ENCODE results near the gene CTBP2. TPM values are rescaled to one million over a fixed set of nuclear protein-coding genes. Genes with fewer than 3 reads are reported as not detected.

Gene CTBP2
- total RNA-seq, 1 experiment from 2014 or later: 125 TPM

GRCh38 chr10:125026036-125026931, 134.1 kb downstream of the CTBP2 start:
- Histone ChIP-seq H3K4me3 (ENCODE audit: low read depth in 2 of 2, low read length in 2 of 2) (no peak overlapping the region), H3K27ac (ENCODE audit: low read length) (no peak overlapping the region), H3K4me1 (ENCODE audit: control insufficient read depth, insufficient read depth, low read length) (no peaks in the 10 kb centered on the region), H3K27me3 (ENCODE audit: control insufficient read depth, insufficient read depth, low read length) (no peaks in the 10 kb centered on the region), H3K36me3 (ENCODE audit: control insufficient read depth, insufficient read depth, low read length) (no peaks in the 10 kb centered on the region), H3K9me3 (ENCODE audit: control insufficient read depth, insufficient read depth, low read depth, low read length) (no peaks in the 10 kb centered on the region)
- no peak for TF ChIP-seq SIN3A (IDR thresholded peaks at IDR 0.05; ENCODE audit: borderline replicate concordance, insufficient read depth, low read depth, low read length)
- TF ChIP-seq CTCF (IDR thresholded peaks at IDR 0.05): no peak
- no peak for TF ChIP-seq REST (IDR thresholded peaks at IDR 0.05; ENCODE audit: insufficient read depth in 1 of 2, low read depth in 2 of 2, low read length in 1 of 2)
- no peak for TF ChIP-seq POLR2AphosphoS5 (IDR thresholded peaks at IDR 0.05; ENCODE audit: low read depth, low read length)
- TF ChIP-seq TCF7L2 (IDR thresholded peaks at IDR 0.05; ENCODE audit: low read depth, low read length): no peak
- ATAC-seq (no peak), DNase-seq (ENCODE audit: low read depth, low spot score) (no peak)
- in situ Hi-C loops (cut with HindIII; ENCODE audit: low pct_unique_long_range_greater_than_20kb, low sequenced_read_pairs) (no loop called here), intact Hi-C loops (cut with micrococcal nuclease; ENCODE audit: unreplicated experiment) (no loop called here)
- no TSS peak for BruUV-seq (replicated peaks)
- ChIA-PET POLR2A (interaction anchor here (0.6 to 0.8 kb wide), 2 partner anchors 223 to 346 kb away, joined by 3 to 19 read pairs; no protein-coding TSS in a partner anchor), CTCF (no interaction called here)

- POLR2A ChIA-PET: no interaction called here
- Histone ChIP-seq H3K4me3 (ENCODE audit: low read depth in 2 of 2, low read length in 2 of 2) (no peak overlapping the region), H3K27ac (ENCODE audit: low read length) (no peak overlapping the region), H3K27me3 (ENCODE audit: control insufficient read depth, insufficient read depth, low read length) (no peaks in the 10 kb centered on the region), H3K36me3 (ENCODE audit: control insufficient read depth, insufficient read depth, low read length) (no peaks in the 10 kb centered on the region), H3K4me1 (ENCODE audit: control insufficient read depth, insufficient read depth, low read length) (no peaks in the 10 kb centered on the region), H3K9me3 (ENCODE audit: control insufficient read depth, insufficient read depth, low read depth, low read length) (no peaks in the 10 kb centered on the region)
- intact Hi-C loops (cut with micrococcal nuclease; ENCODE audit: unreplicated experiment) (no loop called here), in situ Hi-C loops (cut with HindIII; ENCODE audit: low pct_unique_long_range_greater_than_20kb, low sequenced_read_pairs) (no loop called here)
- ATAC-seq (no peak), DNase-seq (ENCODE audit: low read depth, low spot score) (no peak)
- TF ChIP-seq POLR2AphosphoS5 (IDR thresholded peaks at IDR 0.05; ENCODE audit: low read depth, low read length) (no peak), SIN3A (IDR thresholded peaks at IDR 0.05; ENCODE audit: borderline replicate concordance, insufficient read depth, low read depth, low read length) (no peak), REST (IDR thresholded peaks at IDR 0.05; ENCODE audit: insufficient read depth in 1 of 2, low read depth in 2 of 2, low read length in 1 of 2) (no peak), TCF7L2 (IDR thresholded peaks at IDR 0.05; ENCODE audit: low read depth, low read length) (no peak), CTCF (IDR thresholded peaks at IDR 0.05) (no peak)
- no TSS peak for BruUV-seq (replicated peaks)
- CTCF ChIA-PET: no interaction called here
Measured at GRCh38 chr10:125025341-125025740, 135.0 kb downstream of the CTBP2 start.

All from Panc1 (cell line).